Measurements from ENCODE around the gene MRPS6. TPM values are rescaled to one million over a fixed set of nuclear protein-coding genes. Genes with fewer than 3 reads are reported as not detected.

Gene MRPS6
- total RNA-seq, 1 experiment from 2014 or later, result 56.8 TPM

GRCh38 chr21:34112316-34113033 is 39.1 kb downstream of the MRPS6 start:
- Histone ChIP-seq H3K36me3 (ENCODE audit: insufficient read depth, low read length) (0 out of 2 replicates have a peak, but pooled peaks cover 4% of the 10 kb centered on the region), H2AFZ (ENCODE audit: low read length) (no peak overlapping the region), H3K4me3 (ENCODE audit: low read length) (no peak overlapping the region), H3K9ac (ENCODE audit: low read length) (no peak overlapping the region), H3K27ac (ENCODE audit: low read length) (no peak overlapping the region), H3K27me3 (ENCODE audit: low read length) (no peaks in the 10 kb centered on the region), H3K9me3 (ENCODE audit: low read length) (no peaks in the 10 kb centered on the region), H4K20me1 (ENCODE audit: insufficient read depth, low read depth, low read length) (no peaks in the 10 kb centered on the region), H3K4me2 (ENCODE audit: low read depth, low read length, poor library complexity, severe bottlenecking) (no peak overlapping the region), H3K79me2 (ENCODE audit: low read length) (peaks cover 99% of the 10 kb centered on the region), H3K9me2 (replicated peaks; ENCODE audit: insufficient read depth, low read length) (no peaks in the 10 kb centered on the region), H3K4me1 (ENCODE audit: low read length) (0 out of 2 replicates have a peak, but pooled peaks cover 8% of the 10 kb centered on the region)
- DNase-seq, result no peak

GRCh38 chr21:34113842-34114241 is 40.5 kb downstream of the MRPS6 start:
- H3K9me2 ChIP-seq (replicated peaks; ENCODE audit: insufficient read depth, low read length), result no peaks in the 10 kb centered on the region
- no peaks in the 10 kb centered on the region for H4K20me1 ChIP-seq (ENCODE audit: insufficient read depth, low read depth, low read length)
- H3K4me2 ChIP-seq (ENCODE audit: low read depth, low read length, poor library complexity, severe bottlenecking), result no peak overlapping the region
- H3K9me3 ChIP-seq (ENCODE audit: low read length), result no peaks in the 10 kb centered on the region
- H3K9ac ChIP-seq (ENCODE audit: low read length), result no peak overlapping the region
- H2AFZ ChIP-seq (ENCODE audit: low read length), result no peak overlapping the region
- H3K4me1 ChIP-seq (ENCODE audit: low read length), result peaks cover 8% of the 10 kb centered on the region; the same call in 1 of the 2 replicates
- no peak for DNase-seq
- peaks cover 99% of the 10 kb centered on the region for H3K79me2 ChIP-seq (ENCODE audit: low read length)
- 0 out of 2 replicates have a peak, but pooled peaks cover 4% of the 10 kb centered on the region for H3K36me3 ChIP-seq (ENCODE audit: insufficient read depth, low read length)
- H3K4me3 ChIP-seq (ENCODE audit: low read length), result no peak overlapping the region
- H3K27me3 ChIP-seq (ENCODE audit: low read length), result no peaks in the 10 kb centered on the region
- no peak overlapping the region for H3K27ac ChIP-seq (ENCODE audit: low read length)

- Histone ChIP-seq H3K36me3 (ENCODE audit: insufficient read depth, low read length) (0 out of 2 replicates have a peak, but pooled peaks cover 4% of the 10 kb centered on the region), H3K27me3 (ENCODE audit: low read length) (no peaks in the 10 kb centered on the region), H3K27ac (ENCODE audit: low read length) (no peak overlapping the region), H3K9me3 (ENCODE audit: low read length) (no peaks in the 10 kb centered on the region), H3K4me2 (ENCODE audit: low read depth, low read length, poor library complexity, severe bottlenecking) (no peak overlapping the region), H3K4me3 (ENCODE audit: low read length) (no peak overlapping the region), H2AFZ (ENCODE audit: low read length) (no peak overlapping the region), H3K79me2 (ENCODE audit: low read length) (peaks cover 99% of the 10 kb centered on the region), H3K4me1 (ENCODE audit: low read length) (peaks cover 21% of the 10 kb centered on the region), H4K20me1 (ENCODE audit: insufficient read depth, low read depth, low read length) (no peaks in the 10 kb centered on the region), H3K9me2 (replicated peaks; ENCODE audit: insufficient read depth, low read length) (no peaks in the 10 kb centered on the region), H3K9ac (ENCODE audit: low read length) (no peak overlapping the region)
- no peak for DNase-seq
Measured at GRCh38 chr21:34115160-34115559, 41.8 kb downstream of the MRPS6 start.

GRCh38 chr21:34116569-34116968 is 43.2 kb downstream of the MRPS6 start:
- H3K9me2 ChIP-seq (replicated peaks; ENCODE audit: insufficient read depth, low read length), result no peaks in the 10 kb centered on the region
- no peaks in the 10 kb centered on the region for H3K27me3 ChIP-seq (ENCODE audit: low read length)
- DNase-seq, result no peak
- no peak overlapping the region for H3K4me3 ChIP-seq (ENCODE audit: low read length)
- H3K36me3 ChIP-seq (ENCODE audit: insufficient read depth, low read length), result 0 out of 2 replicates have a peak, but pooled peaks cover 4% of the 10 kb centered on the region
- H4K20me1 ChIP-seq (ENCODE audit: insufficient read depth, low read depth, low read length), result no peaks in the 10 kb centered on the region
- no peak overlapping the region for H3K27ac ChIP-seq (ENCODE audit: low read length)
- H3K4me2 ChIP-seq (ENCODE audit: low read depth, low read length, poor library complexity, severe bottlenecking), result no peak overlapping the region
- H3K79me2 ChIP-seq (ENCODE audit: low read length), result peaks cover 98% of the 10 kb centered on the region
- no peaks in the 10 kb centered on the region for H3K9me3 ChIP-seq (ENCODE audit: low read length)
- no peak overlapping the region for H2AFZ ChIP-seq (ENCODE audit: low read length)
- peaks cover 32% of the 10 kb centered on the region for H3K4me1 ChIP-seq (ENCODE audit: low read length)
- no peak overlapping the region for H3K9ac ChIP-seq (ENCODE audit: low read length)

GRCh38 chr21:34120867-34121266 is 47.5 kb downstream of the MRPS6 start:
- Histone ChIP-seq H3K4me2 (ENCODE audit: low read depth, low read length, poor library complexity, severe bottlenecking) (no peak overlapping the region), H4K20me1 (ENCODE audit: insufficient read depth, low read depth, low read length) (no peaks in the 10 kb centered on the region), H3K79me2 (ENCODE audit: low read length) (peaks cover 98% of the 10 kb centered on the region), H3K9ac (ENCODE audit: low read length) (no peak overlapping the region), H3K4me1 (ENCODE audit: low read length) (peaks cover 32% of the 10 kb centered on the region), H3K27me3 (ENCODE audit: low read length) (no peaks in the 10 kb centered on the region), H3K36me3 (ENCODE audit: insufficient read depth, low read length) (peaks cover 26% of the 10 kb centered on the region), H2AFZ (ENCODE audit: low read length) (no peak overlapping the region), H3K4me3 (ENCODE audit: low read length) (no peak overlapping the region), H3K9me3 (ENCODE audit: low read length) (no peaks in the 10 kb centered on the region), H3K27ac (ENCODE audit: low read length) (no peak overlapping the region), H3K9me2 (replicated peaks; ENCODE audit: insufficient read depth, low read length) (no peaks in the 10 kb centered on the region)
- DNase-seq, result no peak

GRCh38 chr21:34122047-34122446 is 48.7 kb downstream of the MRPS6 start:
- peaks cover 99% of the 10 kb centered on the region for H3K79me2 ChIP-seq (ENCODE audit: low read length)
- no peaks in the 10 kb centered on the region for H3K9me2 ChIP-seq (replicated peaks; ENCODE audit: insufficient read depth, low read length)
- peaks cover 32% of the 10 kb centered on the region for H3K4me1 ChIP-seq (ENCODE audit: low read length)
- no peaks in the 10 kb centered on the region for H3K9me3 ChIP-seq (ENCODE audit: low read length)
- H3K4me3 ChIP-seq (ENCODE audit: low read length), result no peak overlapping the region
- no peaks in the 10 kb centered on the region for H4K20me1 ChIP-seq (ENCODE audit: insufficient read depth, low read depth, low read length)
- no peak overlapping the region for H3K4me2 ChIP-seq (ENCODE audit: low read depth, low read length, poor library complexity, severe bottlenecking)
- no peaks in the 10 kb centered on the region for H3K27me3 ChIP-seq (ENCODE audit: low read length)
- no peak overlapping the region for H3K9ac ChIP-seq (ENCODE audit: low read length)
- DNase-seq, result peak; percentile 53
- H2AFZ ChIP-seq (ENCODE audit: low read length), result no peak overlapping the region
- H3K27ac ChIP-seq (ENCODE audit: low read length), result no peak overlapping the region
- H3K36me3 ChIP-seq (ENCODE audit: insufficient read depth, low read length), result peaks cover 38% of the 10 kb centered on the region

- Histone ChIP-seq H3K27me3 (ENCODE audit: low read length) (no peaks in the 10 kb centered on the region), H3K36me3 (ENCODE audit: insufficient read depth, low read length) (peaks cover 52% of the 10 kb centered on the region), H3K27ac (ENCODE audit: low read length) (no peak overlapping the region), H3K79me2 (ENCODE audit: low read length) (peaks cover 99% of the 10 kb centered on the region), H4K20me1 (ENCODE audit: insufficient read depth, low read depth, low read length) (no peaks in the 10 kb centered on the region), H3K4me3 (ENCODE audit: low read length) (no peak overlapping the region), H3K9me2 (replicated peaks; ENCODE audit: insufficient read depth, low read length) (no peaks in the 10 kb centered on the region), H2AFZ (ENCODE audit: low read length) (no peak overlapping the region), H3K4me1 (ENCODE audit: low read length) (peaks cover 32% of the 10 kb centered on the region), H3K9ac (ENCODE audit: low read length) (no peak overlapping the region), H3K4me2 (ENCODE audit: low read depth, low read length, poor library complexity, severe bottlenecking) (no peak overlapping the region), H3K9me3 (ENCODE audit: low read length) (no peaks in the 10 kb centered on the region)
- DNase-seq, result no peak
Measured at GRCh38 chr21:34123609-34124008, 50.2 kb downstream of the MRPS6 start.

- no peak overlapping the region for H3K4me2 ChIP-seq (ENCODE audit: low read depth, low read length, poor library complexity, severe bottlenecking)
- no peak overlapping the region for H3K4me3 ChIP-seq (ENCODE audit: low read length)
- peaks cover 100% of the 10 kb centered on the region for H3K79me2 ChIP-seq (ENCODE audit: low read length)
- no peak overlapping the region for H3K9ac ChIP-seq (ENCODE audit: low read length)
- peaks cover 63% of the 10 kb centered on the region for H3K36me3 ChIP-seq (ENCODE audit: insufficient read depth, low read length)
- DNase-seq, result no peak
- H3K9me2 ChIP-seq (replicated peaks; ENCODE audit: insufficient read depth, low read length), result no peaks in the 10 kb centered on the region
- H2AFZ ChIP-seq (ENCODE audit: low read length), result no peak overlapping the region
- H3K27me3 ChIP-seq (ENCODE audit: low read length), result no peaks in the 10 kb centered on the region
- H3K9me3 ChIP-seq (ENCODE audit: low read length), result no peaks in the 10 kb centered on the region
- no peak overlapping the region for H3K27ac ChIP-seq (ENCODE audit: low read length)
- peaks cover 11% of the 10 kb centered on the region for H3K4me1 ChIP-seq (ENCODE audit: low read length)
- H4K20me1 ChIP-seq (ENCODE audit: insufficient read depth, low read depth, low read length), result no peaks in the 10 kb centered on the region
Measured at GRCh38 chr21:34126269-34126668, 52.9 kb downstream of the MRPS6 start.

Measured in Karpas-422 (cell line).